GM18867 (cell line): ENCODE results near the gene C12orf57.

Experiments used
- ATAC-seq: cut with Tn5 transposase; IDR thresholded peaks from one replicate; pipeline ENCODE4 v1.9.1; 2021; ENCODE audit warnings: mild to moderate bottlenecking, moderate library complexity; ENCODE audit not compliant: unreplicated experiment

Gene C12orf57

GRCh38 chr12:6917491-6918231, 26.2 kb upstream of the C12orf57 start:
- no peak for ATAC-seq

GRCh38 chr12:6919588-6919987, 24.2 kb upstream of the C12orf57 start:
- ATAC-seq, result no peak

GRCh38 chr12:6921539-6921938, 22.3 kb upstream of the C12orf57 start:
- ATAC-seq, result no peak

GRCh38 chr12:6921996-6922946, 21.6 kb upstream of the C12orf57 start:
- peak; percentile 29 for ATAC-seq

GRCh38 chr12:6923003-6923732, 20.7 kb upstream of the C12orf57 start:
- ATAC-seq, result no peak

- ATAC-seq, result no peak
Measured at GRCh38 chr12:6923851-6924250, 20.0 kb upstream of the C12orf57 start.

- no peak for ATAC-seq
Measured at GRCh38 chr12:6925239-6925539, 18.6 kb upstream of the C12orf57 start.

- ATAC-seq, result no peak
Measured at GRCh38 chr12:6925540-6926279, 18.1 kb upstream of the C12orf57 start.

GRCh38 chr12:6927379-6928021, 16.3 kb upstream of the C12orf57 start, which contains the start of gene ATN1:
Gene ATN1 (plus strand): TSS chr12:6927959. CDS start chr12:6934002, 6,043 bp downstream.
- ATAC-seq, result no peak

- ATAC-seq, result no peak
Measured at GRCh38 chr12:6928022-6928702, 15.7 kb upstream of the C12orf57 start.

GRCh38 chr12:6928703-6929407, 15.0 kb upstream of the C12orf57 start:
- no peak for ATAC-seq

GRCh38 chr12:6929466-6930452, 14.1 kb upstream of the C12orf57 start:
- ATAC-seq, result no peak

GRCh38 chr12:6932766-6933165, 11.1 kb upstream of the C12orf57 start:
- no peak for ATAC-seq

- ATAC-seq, result no peak
Measured at GRCh38 chr12:6934110-6934509, 9.7 kb upstream of the C12orf57 start.

GRCh38 chr12:6935371-6936193, 8.2 kb upstream of the C12orf57 start:
- ATAC-seq, result no peak

GRCh38 chr12:6936194-6936635, 7.6 kb upstream of the C12orf57 start:
- no peak for ATAC-seq
